Trophoblast cell (in vitro differentiated cells and primary cell): ENCODE data around the gene TEX38.
A peak's percentile ranks its signal among the peaks of the same experiment; 100 is the strongest.

Source experiments
- DNase-seq, 2 donors: peaks; one replicate each; pipeline ENCODE4 v3.0.0-alpha.2; 2016
- H2AFZ ChIP-seq: 2 replicates; pipeline ENCODE4 v1.6.1; 2013; ENCODE audit warnings: low read length, moderate library complexity, mild to moderate bottlenecking; ENCODE audit not compliant: insufficient read depth, poor library complexity
- H2AK5ac ChIP-seq: 2 replicates; pipeline ENCODE4 v1.6.1; 2013; ENCODE audit warnings: mild to moderate bottlenecking, low read length
- H2BK120ac ChIP-seq: 2 replicates; pipeline ENCODE4 v1.6.1; 2013; ENCODE audit warnings: low read length, mild to moderate bottlenecking, moderate library complexity; ENCODE audit not compliant: insufficient read depth, poor library complexity
- H2BK12ac ChIP-seq: 2 replicates; pipeline ENCODE4 v1.6.1; 2013; ENCODE audit warnings: mild to moderate bottlenecking, low read length, moderate library complexity
- H2BK5ac ChIP-seq: 2 replicates; pipeline ENCODE4 v1.6.1; 2013; ENCODE audit warnings: low read length, low read depth, moderate library complexity, mild to moderate bottlenecking; ENCODE audit not compliant: poor library complexity
- H3K14ac ChIP-seq: 2 replicates; pipeline ENCODE4 v1.6.1; 2013; ENCODE audit warnings: mild to moderate bottlenecking, low read length
- H3K18ac ChIP-seq: 2 replicates; pipeline ENCODE4 v1.6.1; 2013; ENCODE audit warnings: mild to moderate bottlenecking, low read length
- H3K23ac ChIP-seq: 2 replicates; pipeline ENCODE4 v1.6.1; 2013; ENCODE audit warnings: low read length
- H3K27ac ChIP-seq: 2 replicates; pipeline ENCODE4 v1.5.1; 2013; ENCODE audit warnings: low read depth, mild to moderate bottlenecking, inconsistent platforms, low read length, moderate library complexity
- H3K27me3 ChIP-seq: 2 replicates; pipeline ENCODE4 v1.6.1; 2013; ENCODE audit warnings: inconsistent platforms, mild to moderate bottlenecking, low read length, moderate library complexity; ENCODE audit not compliant: insufficient read depth
- H3K36me3 ChIP-seq, 2 experiments: 1 replicate in 1 of 2; 2 replicates in 1 of 2; pipeline ENCODE4 v1.6.1; 2013; ENCODE audit warnings: low read length in 2 of 2, mild to moderate bottlenecking in 2 of 2, moderate library complexity in 1 of 2; ENCODE audit not compliant: insufficient read depth in 2 of 2, control insufficient read depth in 1 of 2
- H3K4ac ChIP-seq: 2 replicates; pipeline ENCODE4 v1.6.1; 2013; ENCODE audit warnings: low read depth, mild to moderate bottlenecking, low read length, moderate library complexity
- H3K4me1 ChIP-seq, 2 experiments: 1 replicate in 1 of 2; 2 replicates in 1 of 2; pipeline ENCODE4 v1.6.1; 2013; ENCODE audit warnings: low read length in 2 of 2, mild to moderate bottlenecking in 2 of 2, moderate library complexity in 1 of 2; ENCODE audit not compliant: insufficient read depth in 2 of 2, control insufficient read depth in 1 of 2
- H3K4me2 ChIP-seq: 2 replicates; pipeline ENCODE4 v1.6.1; 2013; ENCODE audit warnings: inconsistent platforms, mild to moderate bottlenecking, low read length, moderate library complexity
- H3K4me3 ChIP-seq: 2 replicates; pipeline ENCODE4 v1.5.1; 2013; ENCODE audit warnings: mild to moderate bottlenecking, low read depth, low read length, inconsistent platforms
- H3K79me1 ChIP-seq: one replicate; pipeline ENCODE4 v1.6.1; 2013; ENCODE audit warnings: low read length
- H3K79me2 ChIP-seq: 2 replicates; pipeline ENCODE4 v1.6.1; 2013; ENCODE audit warnings: low read length, mild to moderate bottlenecking; ENCODE audit not compliant: control insufficient read depth, insufficient read depth, poor library complexity
- H3K9ac ChIP-seq: 2 replicates; pipeline ENCODE4 v1.6.1; 2013; ENCODE audit warnings: mild to moderate bottlenecking, low read length
- H3K9me3 ChIP-seq: 2 replicates; pipeline ENCODE4 v1.6.1; 2013; ENCODE audit warnings: low read depth, mild to moderate bottlenecking, control low read depth, inconsistent platforms, low read length; ENCODE audit not compliant: insufficient read depth
- H4K12ac ChIP-seq: 2 replicates; pipeline ENCODE4 v1.6.1; 2013; ENCODE audit warnings: low read depth, mild to moderate bottlenecking, low read length, moderate library complexity
- H4K8ac ChIP-seq: 2 replicates; pipeline ENCODE4 v1.6.1; 2013; ENCODE audit warnings: low read depth, mild to moderate bottlenecking, low read length, moderate library complexity
- H4K91ac ChIP-seq: one replicate; pipeline ENCODE4 v1.6.1; 2013; ENCODE audit warnings: low read depth, mild to moderate bottlenecking, low read length, moderate library complexity
- WGBS: extraction: QIAGEN DNeasy Blood & Tissue Kit; methylation state at CpG from one replicate; pipeline ENCODE4 v1.1.7; 2013; ENCODE audit warnings: missing lambda C conversion rate; ENCODE audit not compliant: insufficient read length, insufficient coverage; ENCODE audit errors: extremely low coverage; 5-methylcytosine and 5-hydroxymethylcytosine counted together

The TEX38 gene

DNA sequence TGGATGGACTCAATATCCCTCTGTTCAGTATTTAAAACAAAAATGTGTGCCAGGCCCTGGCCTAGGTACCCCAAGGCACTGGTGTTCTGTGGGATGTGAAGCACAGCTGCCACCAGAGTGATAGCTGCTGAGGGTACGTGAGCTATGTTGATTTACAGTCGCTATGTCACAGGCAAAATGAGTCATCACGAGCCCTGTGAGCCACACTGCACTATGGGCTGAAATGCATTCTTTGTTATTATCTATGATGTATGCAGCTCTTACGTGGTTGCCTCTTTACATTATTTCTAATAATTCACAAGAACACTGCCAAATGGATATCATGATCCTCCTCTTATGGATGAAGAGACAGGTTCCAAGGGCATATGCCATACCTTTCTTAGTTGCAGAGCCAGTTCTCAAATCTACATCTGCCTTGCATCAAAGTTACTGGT is 2.1 kb downstream of the TEX38 start:
- Histone ChIP-seq H3K79me1 (no peaks in the 10 kb centered on the region), H3K36me3 (peaks cover 2 to 14% of the 10 kb centered on the region in 2 experiments), H2AK5ac (no peak overlapping the region), H2BK12ac (no peak overlapping the region), H2AFZ (no peak overlapping the region), H3K14ac (no peak overlapping the region), H4K12ac (no peak overlapping the region), H3K18ac (no peak overlapping the region), H3K4ac (no peak overlapping the region), H3K23ac (no peak overlapping the region), H2BK120ac (no peak overlapping the region), H3K79me2 (no peaks in the 10 kb centered on the region), H3K27me3 (no peaks in the 10 kb centered on the region), H3K27ac (no peak overlapping the region), H4K91ac (no peak overlapping the region), H3K9me3 (no peaks in the 10 kb centered on the region), H3K4me2 (no peak overlapping the region), H3K4me3 (no peak overlapping the region), H2BK5ac (no peak overlapping the region), H3K9ac (no peak overlapping the region), H4K8ac (no peak overlapping the region), H3K4me1 (peaks cover 0 to 3% of the 10 kb centered on the region in 2 experiments)
- peak; percentile 64 to 83 for DNase-seq
- no CpG with 5 or more reads among the region's 4 CpGs for WGBS

DNA sequence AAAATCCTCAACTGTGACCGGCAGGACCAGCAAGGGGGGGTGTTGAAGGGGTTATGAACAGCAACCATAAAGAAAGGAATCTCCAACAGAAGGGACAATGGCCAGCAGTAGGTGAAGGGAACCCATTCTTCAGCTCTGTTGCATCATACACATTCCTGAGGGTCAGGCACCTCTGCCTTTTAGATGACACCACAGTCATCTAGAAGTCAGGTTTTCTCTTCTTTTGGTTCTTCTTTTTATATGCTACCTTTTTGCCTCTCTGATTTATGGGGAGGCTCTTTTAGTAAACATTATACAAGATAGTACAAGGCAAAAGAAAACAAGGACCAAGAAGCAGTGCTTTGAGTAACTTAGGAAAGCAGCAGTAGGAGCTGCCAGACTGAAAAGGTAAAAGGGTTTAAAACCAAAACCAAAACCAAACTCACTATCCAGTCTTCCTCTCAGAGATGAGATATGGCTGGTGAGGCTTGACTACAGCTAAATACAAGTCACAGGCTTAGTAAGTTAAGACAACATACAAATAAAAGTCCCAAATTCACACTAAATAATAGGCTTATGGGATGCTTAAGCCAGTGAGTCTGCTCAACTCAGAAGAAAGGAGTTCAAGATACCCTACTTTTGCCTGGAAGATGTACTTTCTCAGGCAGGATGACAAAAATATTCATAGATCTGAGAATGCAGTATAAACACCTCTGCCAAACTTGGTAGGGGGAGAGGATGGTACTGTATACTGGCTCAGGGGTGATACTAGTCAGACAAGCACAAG is 4.1 kb downstream of the TEX38 start:
- Histone ChIP-seq H3K79me1 (no peaks in the 10 kb centered on the region), H4K8ac (no peak overlapping the region), H3K36me3 (peaks cover 2 to 21% of the 10 kb centered on the region in 2 experiments), H2BK5ac (no peak overlapping the region), H2AFZ (no peak overlapping the region), H3K27me3 (no peaks in the 10 kb centered on the region), H3K14ac (no peak overlapping the region), H3K18ac (no peak overlapping the region), H3K79me2 (no peaks in the 10 kb centered on the region), H2BK120ac (no peak overlapping the region), H3K4me2 (no peak overlapping the region), H3K4me3 (no peak overlapping the region), H4K12ac (no peak overlapping the region), H3K4me1 (peaks cover 0 to 3% of the 10 kb centered on the region in 2 experiments), H3K9me3 (no peaks in the 10 kb centered on the region), H4K91ac (no peak overlapping the region), H2BK12ac (no peak overlapping the region), H3K23ac (no peak overlapping the region), H2AK5ac (no peak overlapping the region), H3K4ac (no peak overlapping the region), H3K9ac (no peak overlapping the region), H3K27ac (no peak overlapping the region)
- no peak for DNase-seq
- WGBS: no CpG with 5 or more reads among the region's 1 CpG

DNA sequence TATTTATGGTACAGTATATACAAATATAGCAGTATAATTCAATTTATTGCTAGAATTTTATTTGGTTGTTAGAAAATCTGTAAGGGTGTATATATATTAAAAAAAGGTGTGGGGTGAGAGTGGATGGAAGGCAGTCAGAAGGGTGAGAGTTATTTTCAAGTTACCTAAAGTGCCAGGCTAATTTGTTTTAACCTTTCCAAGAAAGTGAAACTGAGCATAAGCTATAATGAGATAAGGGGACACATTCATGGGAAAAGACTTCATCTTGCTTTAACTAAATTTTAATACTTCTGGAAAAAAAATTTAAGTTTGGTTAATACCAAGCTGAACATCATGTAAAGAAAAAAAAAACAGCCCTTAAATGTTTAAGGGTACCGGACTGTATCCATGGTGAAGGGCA is 4.9 kb downstream of the TEX38 start:
- H2AFZ ChIP-seq: no peak overlapping the region
- no CpG with 5 or more reads among the region's 1 CpG for WGBS

DNA sequence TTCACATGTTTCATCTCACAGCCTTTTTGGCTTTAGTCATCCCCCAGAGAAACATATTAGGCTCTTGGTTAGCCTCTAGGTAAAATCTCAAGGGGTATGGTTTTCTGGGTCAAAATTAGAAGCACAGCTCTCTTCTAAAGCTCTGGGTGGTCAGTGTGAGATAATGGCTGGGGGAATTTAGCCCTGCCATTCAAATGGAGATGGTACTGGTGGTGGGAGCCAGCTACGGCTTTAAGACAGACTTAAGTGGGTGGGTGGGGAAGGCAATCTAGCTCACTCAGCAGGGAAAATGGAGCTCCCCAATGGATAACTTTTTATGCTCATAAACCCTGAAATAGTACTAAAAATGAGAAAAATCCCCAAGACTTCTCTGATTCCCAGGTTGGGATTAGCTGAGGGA is 5.7 kb downstream of the TEX38 start:
- Histone ChIP-seq H3K14ac (no peak overlapping the region), H3K27ac (no peak overlapping the region), H3K18ac (no peak overlapping the region), H4K91ac (no peak overlapping the region), H3K4me3 (no peak overlapping the region), H3K4ac (no peak overlapping the region), H4K8ac (no peak overlapping the region), H3K79me2 (no peaks in the 10 kb centered on the region), H2BK12ac (no peak overlapping the region), H2AK5ac (no peak overlapping the region), H3K36me3 (peaks cover 5 to 27% of the 10 kb centered on the region in 2 experiments), H3K9ac (no peak overlapping the region), H4K12ac (no peak overlapping the region), H2BK120ac (no peak overlapping the region), H3K23ac (no peak overlapping the region), H3K79me1 (no peaks in the 10 kb centered on the region), H3K9me3 (no peaks in the 10 kb centered on the region), H3K4me1 (peaks cover 0 to 3% of the 10 kb centered on the region in 2 experiments), H2AFZ (no peak overlapping the region), H3K27me3 (no peaks in the 10 kb centered on the region), H3K4me2 (no peak overlapping the region), H2BK5ac (no peak overlapping the region)
- WGBS: no CpG with 5 or more reads among the region's 1 CpG
- DNase-seq: no peak

More for the DNA sequence above, 4.9 kb downstream of the TEX38 start:
- Histone ChIP-seq H2BK12ac (no peak overlapping the region), H2BK120ac (no peak overlapping the region), H3K79me1 (no peaks in the 10 kb centered on the region), H3K79me2 (no peaks in the 10 kb centered on the region), H3K36me3 (peaks cover 5 to 24% of the 10 kb centered on the region in 2 experiments), H3K27ac (no peak overlapping the region), H3K9me3 (no peaks in the 10 kb centered on the region), H3K18ac (no peak overlapping the region), H3K4me3 (no peak overlapping the region), H3K4me2 (no peak overlapping the region), H3K14ac (no peak overlapping the region), H4K91ac (no peak overlapping the region), H3K23ac (no peak overlapping the region), H3K27me3 (no peaks in the 10 kb centered on the region), H4K12ac (no peak overlapping the region), H2AK5ac (no peak overlapping the region), H2BK5ac (no peak overlapping the region), H3K9ac (no peak overlapping the region), H4K8ac (no peak overlapping the region), H3K4ac (no peak overlapping the region), H3K4me1 (peaks cover 0 to 3% of the 10 kb centered on the region in 2 experiments)
- DNase-seq: no peak
